DOHH2 (cell line): ENCODE measurements around the gene THOC7.

Experiments used
- CTCF ChIP-seq: fragments of 200-600 bp; sonication (generic); IDR thresholded peaks from one replicate; pipeline ENCODE4 v1.5.1; 2014; ENCODE audit warnings: antibody characterized with exemption, mild to moderate bottlenecking, low read depth, low read length; ENCODE audit not compliant: poor library complexity, severe bottlenecking
- EZH2phosphoT487 ChIP-seq: fragments of 200-600 bp; sonication (generic); IDR thresholded peaks from 2 replicates; pipeline ENCODE4 v1.6.1; 2017; ENCODE audit warnings: borderline replicate concordance, mild to moderate bottlenecking, antibody characterized with exemption, low read length, moderate library complexity, mixed read lengths

GRCh38 chr3:63875510-63875909 is 11.9 kb upstream of the THOC7 start:
- TF ChIP-seq CTCF = no peak
- TF ChIP-seq EZH2phosphoT487 = no peak
